Ascending aorta (tissue), 2 donors: ENCODE data around the gene NAT16. TPM values are rescaled to one million over a fixed set of nuclear protein-coding genes. Genes with fewer than 3 reads are reported as not detected.

Source experiments
- DNase-seq, 2 donors: peaks; one replicate each; pipeline ENCODE4 v3.0.0-alpha.2; 2019; ENCODE audit warnings: low spot score in 2 of 2
- H3K27ac ChIP-seq, 2 donors: fragments of 200-600 bp; sonication (generic); one replicate each; pipeline ENCODE4 v1.5.1; 2016 to 2017; ENCODE audit warnings: mild to moderate bottlenecking in 1 of 2
- H3K27me3 ChIP-seq: fragments of 200-600 bp; sonication (generic); one replicate; pipeline ENCODE4 v1.5.1; 2017
- H3K36me3 ChIP-seq, 2 donors: fragments of 200-600 bp; sonication (generic); one replicate each; pipeline ENCODE4 v1.5.1; 2016
- H3K4me1 ChIP-seq, 2 donors: fragments of 200-600 bp; sonication (generic); one replicate each; pipeline ENCODE4 v1.5.1; 2016 to 2017; ENCODE audit warnings: mild to moderate bottlenecking in 1 of 2
- H3K4me3 ChIP-seq, 2 donors: fragments of 200-600 bp; sonication (generic); one replicate each; pipeline ENCODE4 v1.5.1; 2016 to 2017; ENCODE audit warnings: mild to moderate bottlenecking in 1 of 2
- H3K9me3 ChIP-seq, 2 donors: fragments of 200-600 bp; sonication (generic); one replicate each; pipeline ENCODE4 v1.5.1; 2016
- CTCF ChIP-seq, 3 experiments: fragments of 200-600 bp in 2 of 3; fragments of 450-650 bp in 1 of 3; sonication (generic) in 2 of 3; IDR thresholded peaks; one replicate each; pipeline ENCODE4 v1.5.1; 2016 to 2019; ENCODE audit warnings: antibody characterized with exemption in 3 of 3, mild to moderate bottlenecking in 1 of 3, moderate library complexity in 1 of 3
- intact Hi-C: fragments of 100-400 bp; cut with DNase I; formaldehyde crosslinking; loops from one replicate; pipeline ENCODE4 v1.15.1; 2023
- total RNA-seq: library from RNA; depleted of rRNA; stranded (reverse); fragments of >200 nt; gene quantifications from one replicate; pipeline ENCODE4 v1.1.0, GENCODE V29; 2016

The NAT16 gene
- total RNA-seq, result not detected

GRCh38 chr7:101180130-101180755, at the start of gene NAT16:
Gene NAT16 (minus strand): TSS chr7:101180293. CDS start chr7:101174807, 5,486 bp downstream.
- intact Hi-C loops, result no loop called here
- H3K9me3 ChIP-seq, result no peaks in the 10 kb centered on the region
- peaks cover 0 to 2% of the 10 kb centered on the region in 2 donors for H3K4me1 ChIP-seq
- DNase-seq, result no peak
- no peak within 1 kb of the TSS for H3K27ac ChIP-seq
- no peak within 1 kb of the TSS for H3K4me3 ChIP-seq
- H3K36me3 ChIP-seq, result no peaks in the 10 kb centered on the region
- TF ChIP-seq CTCF (IDR thresholded peaks at IDR 0.05), result no peak
- H3K27me3 ChIP-seq, result peaks cover 14% of the 10 kb centered on the region

DNA sequence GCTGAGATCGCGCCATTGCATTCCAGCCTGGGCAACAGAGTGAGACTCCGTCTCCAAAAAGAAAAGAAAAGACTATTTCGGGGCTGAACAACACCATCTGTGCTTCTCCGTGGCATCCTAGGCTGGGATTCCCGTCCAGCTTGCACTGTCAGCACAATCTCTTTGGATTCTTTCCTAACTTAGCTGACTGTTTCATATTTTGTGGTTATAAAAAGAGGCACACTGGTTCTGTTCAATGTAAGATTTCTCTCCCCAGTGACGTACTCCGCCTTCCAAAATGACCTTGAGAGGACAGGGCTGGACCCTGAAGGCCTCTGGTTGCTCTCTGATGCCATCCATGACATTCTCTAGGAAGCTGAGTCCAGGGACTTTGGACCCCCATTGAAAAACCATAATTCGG, 46.6 kb upstream of the NAT16 start:
- Histone ChIP-seq H3K9me3 (no peaks in the 10 kb centered on the region), H3K4me3 (no peak overlapping the region), H3K27ac (no peak overlapping the region), H3K4me1 (no peaks in the 10 kb centered on the region), H3K36me3 (peaks cover 47 to 59% of the 10 kb centered on the region in 2 donors), H3K27me3 (no peaks in the 10 kb centered on the region)
- TF ChIP-seq CTCF (IDR thresholded peaks at IDR 0.05), result no peak
- intact Hi-C loops, result no loop called here
- DNase-seq, result no peak

DNA sequence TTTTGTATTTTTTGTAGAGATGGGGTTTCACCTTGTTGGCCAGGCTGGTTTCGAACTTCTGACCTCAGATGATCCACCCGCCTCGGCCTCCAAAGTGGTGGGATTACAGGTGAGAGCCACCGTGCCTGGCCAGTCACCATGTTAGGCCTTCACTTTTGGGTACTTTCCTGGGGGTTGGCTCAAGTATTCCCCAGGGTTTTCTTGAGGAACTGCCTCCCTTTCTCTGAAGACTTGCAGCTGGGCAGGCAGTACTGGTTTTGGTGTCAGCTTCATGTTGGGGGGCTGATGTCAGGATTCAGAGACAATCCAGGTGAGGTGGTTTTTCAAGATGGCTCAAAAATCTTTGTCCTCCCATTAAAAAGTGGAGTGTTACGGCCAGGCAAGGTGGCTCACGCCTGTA, 45.6 kb upstream of the NAT16 start:
- H3K36me3 ChIP-seq, result peaks cover 47 to 59% of the 10 kb centered on the region in 2 donors
- no peaks in the 10 kb centered on the region for H3K9me3 ChIP-seq
- H3K27me3 ChIP-seq, result no peaks in the 10 kb centered on the region

DNA sequence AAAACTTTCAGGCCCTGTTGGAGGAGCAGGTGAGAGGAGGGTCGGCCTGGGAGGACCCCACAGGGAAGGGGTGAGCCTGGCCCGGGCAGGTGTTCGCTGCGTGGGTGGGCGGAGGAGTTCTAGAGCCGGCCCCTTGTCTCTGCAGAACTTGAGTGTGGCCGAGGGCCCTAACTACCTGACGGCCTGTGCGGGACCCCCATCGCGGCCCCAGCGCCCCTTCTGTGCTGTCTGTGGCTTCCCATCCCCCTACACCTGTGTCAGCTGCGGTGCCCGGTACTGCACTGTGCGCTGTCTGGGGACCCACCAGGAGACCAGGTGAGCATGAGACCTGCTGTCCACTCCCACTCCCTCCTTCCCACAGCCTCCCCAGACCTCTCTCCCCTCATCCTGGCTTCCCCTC, 43.4 kb upstream of the NAT16 start:
- Histone ChIP-seq H3K4me3 (no peak overlapping the region), H3K4me1 (peaks cover 4 to 7% of the 10 kb centered on the region in 2 donors), H3K36me3 (peaks cover 35 to 51% of the 10 kb centered on the region in 2 donors), H3K9me3 (no peaks in the 10 kb centered on the region), H3K27me3 (no peaks in the 10 kb centered on the region), H3K27ac (no peak overlapping the region)
- no peak for DNase-seq
- no peak for TF ChIP-seq CTCF (IDR thresholded peaks at IDR 0.05)
- intact Hi-C loops, result no loop called here

More for the DNA sequence above, 45.6 kb upstream of the NAT16 start:
- no peak overlapping the region for H3K27ac ChIP-seq
- H3K4me3 ChIP-seq, result no peak overlapping the region
- TF ChIP-seq CTCF (IDR thresholded peaks at IDR 0.05), result no peak
- intact Hi-C loops, result no loop called here
- DNase-seq, result no peak
- H3K4me1 ChIP-seq, result no peaks in the 10 kb centered on the region

DNA sequence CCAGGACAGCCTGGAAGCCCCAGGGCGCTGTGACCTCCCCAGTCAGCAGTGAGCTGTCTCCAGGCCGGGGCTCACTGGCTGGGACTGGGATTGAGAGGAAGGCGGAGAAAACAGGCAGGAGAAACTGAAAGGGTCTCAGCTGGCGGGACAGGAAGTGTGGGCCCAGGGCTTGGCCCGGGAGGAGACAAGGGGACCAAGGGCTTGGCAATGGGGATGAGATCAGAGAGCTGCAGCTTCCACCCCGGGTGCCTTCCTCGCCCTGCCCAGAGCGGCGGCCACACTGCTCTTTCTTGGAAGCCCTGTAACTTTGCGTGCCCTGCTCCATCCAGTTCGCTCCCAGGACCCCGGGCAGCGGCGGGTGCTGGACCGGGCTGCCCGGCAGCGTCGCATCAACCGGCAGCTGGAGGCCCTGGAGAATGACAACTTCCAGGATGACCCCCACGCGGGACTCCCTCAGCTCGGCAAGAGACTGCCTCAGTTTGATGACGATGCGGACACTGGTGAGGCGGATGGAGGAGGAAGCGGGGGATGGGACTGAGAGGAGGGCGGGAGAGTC, 42.3 kb upstream of the NAT16 start:
- H3K9me3 ChIP-seq, result no peaks in the 10 kb centered on the region
- intact Hi-C loops, result no loop called here
- H3K4me1 ChIP-seq, result peaks cover 4 to 10% of the 10 kb centered on the region in 2 donors
- DNase-seq, result no peak
- H3K4me3 ChIP-seq, result no peak overlapping the region
- TF ChIP-seq CTCF (IDR thresholded peaks at IDR 0.05), result no peak
- H3K27ac ChIP-seq, result no peak overlapping the region
- H3K36me3 ChIP-seq, result peaks cover 34 to 41% of the 10 kb centered on the region in 2 donors
- no peaks in the 10 kb centered on the region for H3K27me3 ChIP-seq
